K562 (cell line): ENCODE measurements around the gene ENTR1. TPM values are rescaled to one million over a fixed set of nuclear protein-coding genes. Genes with fewer than 3 reads are reported as not detected.

ENCODE experiments used
- BRD9 ChIP-seq: fragments of 450-650 bp; IDR thresholded peaks from 2 replicates; pipeline ENCODE4 v1.6.1; 2018; ENCODE audit warnings: low read depth; ENCODE audit not compliant: partially characterized antibody
- FIP1L1 ChIP-seq: fragments of 200-400 bp; formaldehyde crosslinking; IDR thresholded peaks from 2 replicates; pipeline ENCODE4 v1.6.1; 2018; ENCODE audit warnings: mild to moderate bottlenecking, low read depth, low read length; ENCODE audit not compliant: poor library complexity, severe bottlenecking
- GTF3C2 ChIP-seq: IDR thresholded peaks from 3 replicates; pipeline ENCODE4 v1.6.1; 2011; ENCODE audit warnings: borderline replicate concordance, mild to moderate bottlenecking, moderate library complexity; ENCODE audit not compliant: insufficient read length; ENCODE audit errors: extremely low read depth
- NONO ChIP-seq, 2 experiments: fragments of 200-400 bp in 1 of 2; fragments of 450-650 bp in 1 of 2; formaldehyde crosslinking in 1 of 2; IDR thresholded peaks; 2 replicates each; pipeline ENCODE4 v1.6.1; 2017; ENCODE audit warnings: low read depth in 2 of 2, mild to moderate bottlenecking in 2 of 2, moderate library complexity in 2 of 2, low read length in 1 of 2
- PHB ChIP-seq: fragments of 250-450 bp; sonication (Bioruptor Pico); IDR thresholded peaks from 2 replicates; pipeline ENCODE4 v1.5.0; 2021
- PREB ChIP-seq: sonication (generic); formaldehyde crosslinking; IDR thresholded peaks from 2 replicates; pipeline ENCODE4 v1.8.1; 2023; ENCODE audit warnings: mild to moderate bottlenecking, missing genetic modification reagents
- SMAD4 ChIP-seq: fragments of 250-450 bp; sonication (Bioruptor Pico); conservative IDR thresholded peaks from 2 replicates; pipeline ENCODE4 v1.8.0; 2021; ENCODE audit warnings: inconsistent platforms, mild to moderate bottlenecking, moderate library complexity
- ZMIZ1 ChIP-seq, 2 experiments: fragments of 150-350 bp in 1 of 2; IDR thresholded peaks; 2 replicates each; pipeline ENCODE4 v1.6.1; 2012 to 2016; ENCODE audit warnings: low read depth in 2 of 2, low read length in 2 of 2, mild to moderate bottlenecking in 1 of 2, moderate library complexity in 1 of 2
- polyA plus RNA-seq, 8 experiments: library from polyadenylated mRNA; depleted of rRNA in 4 of 8; stranded (reverse) in 5 of 8; unstranded in 3 of 8; fragments of >200 nt; fragmentation: Nextera tagmentation in 2 of 8; fragmentation: Illumina TruSeq in 1 of 8; extraction: Ambion mirVana in 2 of 8; extraction: Trizol in 1 of 8; gene quantifications; 2 replicates each; pipeline versions ENCODE4 v1.2.1 to v1.2.3, GENCODE V29; 2011 to 2014; ENCODE audit warnings: inconsistent platforms in 1 of 8, missing spikeins in 1 of 8
- total RNA-seq, 7 experiments: library from RNA; depleted of rRNA in 6 of 7; stranded (reverse); fragments of >200 nt in 6 of 7; fragmentation: Illumina TruSeq in 2 of 7; extraction: Trizol in 2 of 7; gene quantifications; 2 replicates each; pipeline versions ENCODE4 v1.2.1 to v1.2.3, GENCODE V29; 2011 to 2021; ENCODE audit warnings: low replicate concordance in 1 of 7
- TF ChIP-seq, protein P1 (sequence below): fragments of 250-450 bp; sonication (Bioruptor Pico); IDR thresholded peaks from 2 replicates; pipeline ENCODE4 v1.4.0; 2020; ENCODE audit warnings: mild to moderate bottlenecking
- TF ChIP-seq, protein P2 (sequence below): fragments of 450-650 bp; formaldehyde crosslinking; IDR thresholded peaks from 2 replicates; pipeline ENCODE4 v1.4.0; 2022; ENCODE audit warnings: mild to moderate bottlenecking, moderate library complexity
- TF ChIP-seq, protein P3 (sequence below): fragments of 450-650 bp; formaldehyde crosslinking; IDR thresholded peaks from 2 replicates; pipeline ENCODE4 v1.4.0; 2022; ENCODE audit warnings: missing genetic modification characterization

The ENTR1 gene
- total and polyA plus RNA-seq, 9 of the 15 experiments (the other 6 are each of a cell fraction or from before 2014, with no cell fraction given): 6.7 to 106 (median 72.6) TPM

DNA sequence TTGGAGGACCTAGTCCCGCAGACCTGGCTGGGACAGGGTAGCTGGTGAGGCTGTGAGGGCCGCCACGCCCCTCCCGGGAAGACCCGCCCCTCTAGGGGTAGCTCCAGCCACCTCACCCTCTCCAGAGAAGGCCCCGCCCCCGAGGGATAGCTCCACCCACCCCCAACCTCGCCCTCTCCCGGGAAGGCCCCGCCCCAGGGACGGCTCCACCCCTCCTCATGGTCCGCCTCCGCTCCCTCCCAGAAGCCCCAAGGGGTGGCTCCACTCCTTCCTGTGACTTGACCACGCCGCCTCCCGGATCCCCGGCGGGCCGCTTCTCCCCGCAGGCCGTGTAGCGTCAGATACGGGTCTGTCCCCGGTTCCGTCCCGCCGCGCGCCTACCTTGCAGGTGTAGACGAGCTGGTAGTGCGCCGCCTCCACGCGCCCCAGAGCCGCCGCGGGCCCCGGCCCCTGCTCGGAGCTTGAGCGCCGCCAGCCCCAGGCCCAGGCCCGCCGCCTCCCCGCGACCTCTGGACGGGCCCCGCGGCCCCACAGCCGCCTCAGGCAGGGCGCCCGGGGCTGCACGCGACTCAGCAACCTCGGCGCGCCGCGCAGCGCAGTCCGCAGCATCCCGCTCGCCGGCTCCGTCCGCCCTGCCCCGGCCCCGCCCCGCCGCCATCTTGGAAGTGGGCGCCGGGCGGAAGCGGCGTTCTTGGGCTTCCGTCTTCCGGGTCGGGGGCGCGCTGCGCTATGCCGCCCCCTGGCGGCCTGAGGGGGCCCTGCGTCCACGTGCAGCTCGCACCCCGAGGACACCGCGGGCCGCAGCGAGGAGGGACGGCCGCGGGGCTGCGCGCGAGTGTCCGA is 47.1 kb downstream of the ENTR1 start, which contains the start of gene DNLZ (continued):
- TF ChIP-seq ZMIZ1 (IDR thresholded peaks at IDR 0.05; ENCODE audit: low read depth in 2 of 2, low read length in 2 of 2): peak in 1 of 2 experiments; percentile 28; a peak in 1 of 4 replicates
- TF ChIP-seq FIP1L1: peak; percentile 98
- no peak for TF ChIP-seq BRD9
- no peak for TF ChIP-seq GTF3C2
- TF ChIP-seq PREB (CRISPR knock-in tag): peak; percentile 88; the same call in 1 of the 2 replicates
- TF ChIP-seq NONO (IDR thresholded peaks at IDR 0.05; ENCODE audit: low read depth in 2 of 2, low read length in 1 of 2): peak; percentile 73 to 90
- TF ChIP-seq, protein P1, sequence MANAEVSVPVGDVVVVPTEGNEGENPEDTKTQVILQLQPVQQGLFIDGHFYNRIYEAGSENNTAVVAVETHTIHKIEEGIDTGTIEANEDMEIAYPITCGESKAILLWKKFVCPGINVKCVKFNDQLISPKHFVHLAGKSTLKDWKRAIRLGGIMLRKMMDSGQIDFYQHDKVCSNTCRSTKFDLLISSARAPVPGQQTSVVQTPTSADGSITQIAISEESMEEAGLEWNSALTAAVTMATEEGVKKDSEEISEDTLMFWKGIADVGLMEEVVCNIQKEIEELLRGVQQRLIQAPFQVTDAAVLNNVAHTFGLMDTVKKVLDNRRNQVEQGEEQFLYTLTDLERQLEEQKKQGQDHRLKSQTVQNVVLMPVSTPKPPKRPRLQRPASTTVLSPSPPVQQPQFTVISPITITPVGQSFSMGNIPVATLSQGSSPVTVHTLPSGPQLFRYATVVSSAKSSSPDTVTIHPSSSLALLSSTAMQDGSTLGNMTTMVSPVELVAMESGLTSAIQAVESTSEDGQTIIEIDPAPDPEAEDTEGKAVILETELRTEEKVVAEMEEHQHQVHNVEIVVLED (CRISPR knock-in tag): peak; percentile 80
- TF ChIP-seq PHB (CRISPR knock-in tag): no peak
- TF ChIP-seq, protein P2, sequence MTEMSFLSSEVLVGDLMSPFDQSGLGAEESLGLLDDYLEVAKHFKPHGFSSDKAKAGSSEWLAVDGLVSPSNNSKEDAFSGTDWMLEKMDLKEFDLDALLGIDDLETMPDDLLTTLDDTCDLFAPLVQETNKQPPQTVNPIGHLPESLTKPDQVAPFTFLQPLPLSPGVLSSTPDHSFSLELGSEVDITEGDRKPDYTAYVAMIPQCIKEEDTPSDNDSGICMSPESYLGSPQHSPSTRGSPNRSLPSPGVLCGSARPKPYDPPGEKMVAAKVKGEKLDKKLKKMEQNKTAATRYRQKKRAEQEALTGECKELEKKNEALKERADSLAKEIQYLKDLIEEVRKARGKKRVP (CRISPR knock-in tag): 0 out of 2 replicates have a peak, but pooled peaks have one; percentile 19
- TF ChIP-seq, protein P3, sequence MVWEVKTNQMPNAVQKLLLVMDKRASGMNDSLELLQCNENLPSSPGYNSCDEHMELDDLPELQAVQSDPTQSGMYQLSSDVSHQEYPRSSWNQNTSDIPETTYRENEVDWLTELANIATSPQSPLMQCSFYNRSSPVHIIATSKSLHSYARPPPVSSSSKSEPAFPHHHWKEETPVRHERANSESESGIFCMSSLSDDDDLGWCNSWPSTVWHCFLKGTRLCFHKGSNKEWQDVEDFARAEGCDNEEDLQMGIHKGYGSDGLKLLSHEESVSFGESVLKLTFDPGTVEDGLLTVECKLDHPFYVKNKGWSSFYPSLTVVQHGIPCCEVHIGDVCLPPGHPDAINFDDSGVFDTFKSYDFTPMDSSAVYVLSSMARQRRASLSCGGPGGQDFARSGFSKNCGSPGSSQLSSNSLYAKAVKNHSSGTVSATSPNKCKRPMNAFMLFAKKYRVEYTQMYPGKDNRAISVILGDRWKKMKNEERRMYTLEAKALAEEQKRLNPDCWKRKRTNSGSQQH (CRISPR knock-in tag): peak; percentile 55; the same call in 1 of the 2 replicates
- peak; percentile 82 for TF ChIP-seq SMAD4 (CRISPR knock-in tag)
